Measurements from ENCODE around the gene CACNA1E. TPM values are rescaled to one million over a fixed set of nuclear protein-coding genes. Genes with fewer than 3 reads are reported as not detected.

CACNA1E gene
- total and polyA plus RNA-seq, 2 of the 4 experiments (the other 2 are of a cell fraction): not detected

GRCh38 chr1:181802466-181802865 lies 319.1 kb downstream of the CACNA1E start:
- H2AFZ ChIP-seq (replicated peaks; ENCODE audit: low read length, poor library complexity): no peak overlapping the region
- H3K4ac ChIP-seq (ENCODE audit: low read depth, low read length): no peak overlapping the region
- no peak overlapping the region for H4K8ac ChIP-seq (ENCODE audit: low read depth in 2 of 2, low read length in 2 of 2)
- no peak for ATAC-seq (ENCODE audit: low read depth)
- H2BK120ac ChIP-seq (ENCODE audit: low read depth, low read length): no peak overlapping the region
- dilution Hi-C loops (cut with HindIII; ENCODE audit: low sequenced_read_pairs, unreplicated experiment): no loop called here
- H2BK20ac ChIP-seq (ENCODE audit: low read depth, low read length): no peak overlapping the region
- no CpG with 5 or more reads among the region's 3 CpGs for WGBS, 2 experiments (ENCODE audit: extremely low coverage in 2 of 2, insufficient read length in 1 of 2)
- H3K56ac ChIP-seq (ENCODE audit: extremely low read depth, insufficient read depth, low read length): no peak overlapping the region
- no peak for DNase-seq
- H4K5ac ChIP-seq (ENCODE audit: low read depth, low read length): no peak overlapping the region
- ChIA-PET POLR2A (ENCODE audit: unreplicated experiment) (no interaction called here), CTCF (no interaction called here)
- no peak overlapping the region for H2BK5ac ChIP-seq (ENCODE audit: low read depth, low read length, poor library complexity, severe bottlenecking)
- no peaks in the 10 kb centered on the region for H3K27me3 ChIP-seq (ENCODE audit: control insufficient read depth, insufficient read depth, low read length)
- H3K36me3 ChIP-seq (ENCODE audit: control insufficient read depth, insufficient read depth, low read length): no peaks in the 10 kb centered on the region
- H3K4me2 ChIP-seq (ENCODE audit: low read depth, low read length): no peak overlapping the region
- intact Hi-C loops (cut with micrococcal nuclease): no loop called here
- H3K4me1 ChIP-seq (ENCODE audit: control insufficient read depth, insufficient read depth, low read length): no peaks in the 10 kb centered on the region
- no peak overlapping the region for H2AK9ac ChIP-seq (replicated peaks; ENCODE audit: low read depth, low read length, poor library complexity)
- H3K9me1 ChIP-seq (ENCODE audit: insufficient read depth, low read length): no peaks in the 10 kb centered on the region
- BruUV-seq (replicated peaks): no TSS peak
- no peak overlapping the region for H3K23ac ChIP-seq (ENCODE audit: low read depth, low read length)
- no peak overlapping the region for H4K91ac ChIP-seq (ENCODE audit: insufficient read depth, low read depth, low read length)
- H3K14ac ChIP-seq (replicated peaks; ENCODE audit: low read depth, low read length): no peak overlapping the region
- no peak overlapping the region for H3K4me3 ChIP-seq (ENCODE audit: insufficient read depth, low read depth, low read length)
- H3K18ac ChIP-seq (ENCODE audit: low read depth, low read length): no peak overlapping the region
- TF ChIP-seq POLR2A (IDR thresholded peaks at IDR 0.05; ENCODE audit: low read depth, low read length) (no peak), USF2 (IDR thresholded peaks at IDR 0.05; ENCODE audit: low read depth, low read length) (no peak), CHD1 (IDR thresholded peaks at IDR 0.05; ENCODE audit: low read depth, low read length) (no peak), SMC3 (IDR thresholded peaks at IDR 0.05; ENCODE audit: low read depth, low read length) (no peak), RAD21 (IDR thresholded peaks at IDR 0.05; ENCODE audit: low read length) (no peak), BHLHE40 (IDR thresholded peaks at IDR 0.05; ENCODE audit: low read depth, low read length) (no peak), RFX5 (IDR thresholded peaks at IDR 0.05; ENCODE audit: low read depth, low read length) (no peak), ELK1 (IDR thresholded peaks at IDR 0.05; ENCODE audit: borderline replicate concordance, low read depth, low read length) (no peak), FOS (IDR thresholded peaks at IDR 0.05; ENCODE audit: low read depth, low read length) (no peak), RCOR1 (IDR thresholded peaks at IDR 0.05; ENCODE audit: insufficient replicate concordance, low read length) (no peak), MAZ (IDR thresholded peaks at IDR 0.05; ENCODE audit: borderline replicate concordance, low read depth, low read length) (no peak)
- no peak overlapping the region for H3K27ac ChIP-seq (ENCODE audit: insufficient read depth, low read length)
- no peak overlapping the region for H2BK15ac ChIP-seq (ENCODE audit: low read depth, low read length)
- H3K79me1 ChIP-seq (ENCODE audit: low read depth in 1 of 2, low read length in 2 of 2): no peaks in the 10 kb centered on the region
- no peaks in the 10 kb centered on the region for H4K20me1 ChIP-seq (ENCODE audit: insufficient read depth, low read length)
- H3K9me3 ChIP-seq (ENCODE audit: control insufficient read depth, insufficient read depth, low read length): peaks cover 39% of the 10 kb centered on the region
- in situ Hi-C loops (cut with MboI; ENCODE audit: low sequenced_read_pairs): no loop called here
- H2AK5ac ChIP-seq (ENCODE audit: low read depth, low read length): no peak overlapping the region
- no peak overlapping the region for H3K9ac ChIP-seq (ENCODE audit: low read depth, low read length)

All from IMR-90 (cell line).